ENCODE measurements around the gene TUSC2. TPM values are rescaled to one million over a fixed set of nuclear protein-coding genes. Genes with fewer than 3 reads are reported as not detected.
A peak's percentile ranks its signal among the peaks of the same experiment; 100 is the strongest.

Gene TUSC2
- total RNA-seq, 1 donor from 2014 or later, result 11.8 TPM

- Histone ChIP-seq H3K4me1 (peaks cover 55% of the 10 kb centered on the region), H3K4me3 (peak overlapping the region; percentile 47 to 61), H3K9me3 (no peaks in the 10 kb centered on the region), H3K27me3 (no peaks in the 10 kb centered on the region), H3K27ac (peak overlapping the region; percentile 91), H3K36me3 (peaks cover 0 to 5% of the 10 kb centered on the region in 2 donors)
- intact Hi-C loops (cut with DNase I), result loop anchor here (2.0 kb wide), 1 partner anchor 23 kb away; the partner anchor contains the start of gene HYAL2
- DNase-seq (ENCODE audit: extremely low spot score in 2 of 2), result no peak
- no peak for TF ChIP-seq POLR2AphosphoS5 (IDR thresholded peaks at IDR 0.05; ENCODE audit: insufficient read depth in 1 of 2, low read depth in 1 of 2)
- TF ChIP-seq, protein P1, sequence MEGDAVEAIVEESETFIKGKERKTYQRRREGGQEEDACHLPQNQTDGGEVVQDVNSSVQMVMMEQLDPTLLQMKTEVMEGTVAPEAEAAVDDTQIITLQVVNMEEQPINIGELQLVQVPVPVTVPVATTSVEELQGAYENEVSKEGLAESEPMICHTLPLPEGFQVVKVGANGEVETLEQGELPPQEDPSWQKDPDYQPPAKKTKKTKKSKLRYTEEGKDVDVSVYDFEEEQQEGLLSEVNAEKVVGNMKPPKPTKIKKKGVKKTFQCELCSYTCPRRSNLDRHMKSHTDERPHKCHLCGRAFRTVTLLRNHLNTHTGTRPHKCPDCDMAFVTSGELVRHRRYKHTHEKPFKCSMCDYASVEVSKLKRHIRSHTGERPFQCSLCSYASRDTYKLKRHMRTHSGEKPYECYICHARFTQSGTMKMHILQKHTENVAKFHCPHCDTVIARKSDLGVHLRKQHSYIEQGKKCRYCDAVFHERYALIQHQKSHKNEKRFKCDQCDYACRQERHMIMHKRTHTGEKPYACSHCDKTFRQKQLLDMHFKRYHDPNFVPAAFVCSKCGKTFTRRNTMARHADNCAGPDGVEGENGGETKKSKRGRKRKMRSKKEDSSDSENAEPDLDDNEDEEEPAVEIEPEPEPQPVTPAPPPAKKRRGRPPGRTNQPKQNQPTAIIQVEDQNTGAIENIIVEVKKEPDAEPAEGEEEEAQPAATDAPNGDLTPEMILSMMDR (IDR thresholded peaks at IDR 0.05), result no peak
- no peak for TF ChIP-seq POLR2A (IDR thresholded peaks at IDR 0.05)
Measured at GRCh38 chr3:50299929-50300680, 27.9 kb downstream of the TUSC2 start.

DNA sequence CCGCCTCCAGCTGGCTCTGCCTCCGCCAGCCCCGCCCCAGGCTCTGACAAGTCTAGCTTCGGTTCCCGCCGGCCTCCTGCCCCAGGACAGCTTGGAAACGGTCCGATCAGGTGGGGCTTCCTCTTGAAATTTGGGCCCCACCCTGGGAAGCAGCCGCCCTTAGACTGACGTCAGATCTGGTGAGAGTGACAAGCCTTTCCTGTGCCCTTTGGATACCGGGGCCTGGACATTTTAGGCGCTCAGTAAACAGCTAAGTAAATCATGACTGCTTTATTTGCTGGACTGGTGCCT, 28.4 kb downstream of the TUSC2 start:
- Histone ChIP-seq H3K27ac (peak overlapping the region; percentile 91), H3K27me3 (no peaks in the 10 kb centered on the region), H3K9me3 (no peaks in the 10 kb centered on the region), H3K4me3 (peak overlapping the region; percentile 47 to 61), H3K36me3 (peaks cover 0 to 5% of the 10 kb centered on the region in 2 donors), H3K4me1 (peaks cover 55% of the 10 kb centered on the region)
- intact Hi-C loops (cut with DNase I), result loop anchor here (2.0 kb wide), 1 partner anchor 23 kb away; the partner anchor contains the start of gene HYAL2
- DNase-seq (ENCODE audit: extremely low spot score in 2 of 2), result no peak
- TF ChIP-seq POLR2AphosphoS5 (IDR thresholded peaks at IDR 0.05; ENCODE audit: insufficient read depth in 1 of 2, low read depth in 1 of 2) (peak in 1 of 2 donors; percentile 93), POLR2A (IDR thresholded peaks at IDR 0.05) (no peak)
- TF ChIP-seq, protein P1 (IDR thresholded peaks at IDR 0.05), result no peak

GRCh38 chr3:50298836-50299637, 29.0 kb downstream of the TUSC2 start, which contains the start of the genes HYAL3 and NAA80:
HYAL3 (minus strand) TSS chr3:50299405; CDS start chr3:50295602, 3,803 bp downstream.
NAA80 (minus strand) TSS chr3:50299405; CDS start chr3:50297463, 1,942 bp downstream.
- H3K4me3 ChIP-seq, result peak within 1 kb of the TSS; percentile 61 to 90
- H3K9me3 ChIP-seq, result no peaks in the 10 kb centered on the region
- peak within 1 kb of the TSS; percentile 91 for H3K27ac ChIP-seq
- peaks cover 55% of the 10 kb centered on the region for H3K4me1 ChIP-seq
- H3K36me3 ChIP-seq, result peaks cover 0 to 5% of the 10 kb centered on the region in 2 donors
- TF ChIP-seq, protein P1 (IDR thresholded peaks at IDR 0.05), result peak in 1 of 3 experiments; percentile 50
- TF ChIP-seq POLR2A (IDR thresholded peaks at IDR 0.05) (peak in 1 of 2 donors; percentile 96), POLR2AphosphoS5 (IDR thresholded peaks at IDR 0.05; ENCODE audit: insufficient read depth in 1 of 2, low read depth in 1 of 2) (peak in 1 of 2 donors; percentile 99)
- peak; percentile 100 for DNase-seq (ENCODE audit: extremely low spot score in 2 of 2)
- intact Hi-C loops (cut with DNase I), result loop anchor here (2.0 kb wide), 1 partner anchor 24 kb away; the partner anchor contains the start of gene HYAL2
- H3K27me3 ChIP-seq, result no peaks in the 10 kb centered on the region

DNA sequence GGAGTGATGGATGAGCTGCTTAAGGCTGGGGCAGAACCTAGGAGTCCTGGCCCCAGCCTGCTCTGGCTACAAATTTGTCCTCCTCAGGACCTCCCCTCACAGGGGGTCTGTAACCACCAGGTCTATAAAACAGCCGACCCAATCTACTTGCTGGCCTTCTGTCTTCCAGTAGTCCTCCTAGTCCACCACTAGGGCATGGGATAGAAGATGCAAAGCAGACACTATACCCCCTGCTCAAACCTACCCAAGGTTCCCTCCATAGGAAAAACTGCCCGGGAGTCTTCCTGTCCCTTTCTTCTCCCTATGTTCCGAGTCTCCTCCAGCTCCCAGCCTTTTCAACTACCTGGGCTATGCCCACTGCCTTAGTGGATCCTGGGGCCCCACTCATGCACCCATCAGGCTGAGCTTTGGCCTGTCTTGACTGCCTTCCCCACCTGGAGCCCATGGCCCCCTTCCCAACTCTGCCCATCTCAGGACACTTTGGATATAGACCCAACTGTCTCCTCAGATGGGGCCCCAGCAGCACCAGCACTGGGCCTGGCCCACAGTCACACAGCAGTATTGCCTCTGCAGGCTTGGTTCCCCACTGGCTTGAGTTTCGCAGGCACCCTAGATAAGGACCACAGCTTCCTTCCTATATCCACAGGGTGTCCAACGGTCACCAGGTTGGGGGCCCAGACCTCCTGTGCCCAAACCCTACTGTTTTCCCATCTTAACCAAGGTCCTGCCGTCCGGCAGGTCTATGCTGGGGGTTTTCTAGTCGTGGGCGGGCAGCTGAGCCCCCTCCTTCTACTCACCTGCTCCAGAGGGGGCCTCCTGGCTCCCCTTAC, 29.9 kb downstream of the TUSC2 start:
- peak overlapping the region; percentile 83 for H3K27ac ChIP-seq
- H3K4me1 ChIP-seq, result peaks cover 51% of the 10 kb centered on the region
- intact Hi-C loops (cut with DNase I), result loop anchor here (2.0 kb wide), 1 partner anchor 25 kb away; the partner anchor contains the start of gene HYAL2
- no peaks in the 10 kb centered on the region for H3K27me3 ChIP-seq
- DNase-seq (ENCODE audit: extremely low spot score in 2 of 2), result no peak
- TF ChIP-seq POLR2A (IDR thresholded peaks at IDR 0.05), result no peak
- TF ChIP-seq, protein P1 (IDR thresholded peaks at IDR 0.05), result no peak
- no peak for TF ChIP-seq POLR2AphosphoS5 (IDR thresholded peaks at IDR 0.05; ENCODE audit: insufficient read depth in 1 of 2, low read depth in 1 of 2)
- no peaks in the 10 kb centered on the region for H3K9me3 ChIP-seq
- peak overlapping the region; percentile 61 to 90 for H3K4me3 ChIP-seq
- H3K36me3 ChIP-seq, result peaks cover 0 to 5% of the 10 kb centered on the region in 2 donors
